Stimulated activated CD8-positive, alpha-beta memory T cell treated with anti-CD3 and anti-CD28 coated beads, Interleukin-2, amount 100 ng/mL, for 48 hours (primary cell): ENCODE measurements around the gene HSPBAP1.
"Not testable (repeated sequence)": the region's sequence is repeated elsewhere in the genome, so short reads cannot be mapped to it uniquely, and the experiment has no call there.

Source experiments
- DNase-seq, 2 donors: peaks; one replicate each; pipeline ENCODE4 v3.0.0-alpha.2; 2020; ENCODE audit warnings: low read depth in 2 of 2

Gene HSPBAP1

GRCh38 chr3:122784436-122784835, 9.2 kb downstream of the HSPBAP1 start:
- DNase-seq = no peak

- DNase-seq = no peak
Observed at GRCh38 chr3:122782804-122783203, 10.8 kb downstream of the HSPBAP1 start.

- no peak for DNase-seq
Observed at GRCh38 chr3:122777563-122777962, 16.1 kb downstream of the HSPBAP1 start.

- DNase-seq = no peak
Observed at GRCh38 chr3:122776675-122777468, 16.8 kb downstream of the HSPBAP1 start.

GRCh38 chr3:122774564-122774963, 19.1 kb downstream of the HSPBAP1 start:
- no peak for DNase-seq

GRCh38 chr3:122773944-122774509, 19.6 kb downstream of the HSPBAP1 start:
- DNase-seq = no peak

GRCh38 chr3:122772827-122773226, 20.8 kb downstream of the HSPBAP1 start:
- no peak for DNase-seq

GRCh38 chr3:122770521-122771202, 23.0 kb downstream of the HSPBAP1 start:
- DNase-seq = no peak

GRCh38 chr3:122767540-122768372, 25.9 kb downstream of the HSPBAP1 start:
- DNase-seq = no peak

GRCh38 chr3:122766430-122766829, 27.2 kb downstream of the HSPBAP1 start:
- DNase-seq = no peak

- DNase-seq = no peak
Observed at GRCh38 chr3:122760453-122761271, 33.0 kb downstream of the HSPBAP1 start.

GRCh38 chr3:122758877-122759560, 34.6 kb downstream of the HSPBAP1 start:
- DNase-seq = no peak

- DNase-seq = no peak
Observed at GRCh38 chr3:122755491-122755890, 38.1 kb downstream of the HSPBAP1 start.

- DNase-seq = no peak
Observed at GRCh38 chr3:122754929-122755328, 38.7 kb downstream of the HSPBAP1 start.

- DNase-seq = no peak
Observed at GRCh38 chr3:122748347-122748746, 45.3 kb downstream of the HSPBAP1 start.

GRCh38 chr3:122747295-122747694, 46.3 kb downstream of the HSPBAP1 start:
- DNase-seq = not testable (repeated sequence)

- DNase-seq = no peak
Observed at GRCh38 chr3:122745369-122746021, 48.1 kb downstream of the HSPBAP1 start.

- DNase-seq = no peak
Observed at GRCh38 chr3:122743581-122744120, 50.0 kb downstream of the HSPBAP1 start.

GRCh38 chr3:122742234-122742633, 51.4 kb downstream of the HSPBAP1 start:
- DNase-seq = no peak

GRCh38 chr3:122739172-122739571, 54.5 kb downstream of the HSPBAP1 start:
- DNase-seq = no peak
